GM19397 (cell line): ENCODE results near the gene SCGB2B2.
"Not testable (repeated sequence)": the region's sequence is repeated elsewhere in the genome, so short reads cannot be mapped to it uniquely, and the experiment has no call there.

Experiments
- ATAC-seq: cut with Tn5 transposase; IDR thresholded peaks from one replicate; pipeline ENCODE4 v1.9.1; 2021; ENCODE audit warnings: mild to moderate bottlenecking, moderate library complexity; ENCODE audit not compliant: unreplicated experiment

Gene SCGB2B2

DNA sequence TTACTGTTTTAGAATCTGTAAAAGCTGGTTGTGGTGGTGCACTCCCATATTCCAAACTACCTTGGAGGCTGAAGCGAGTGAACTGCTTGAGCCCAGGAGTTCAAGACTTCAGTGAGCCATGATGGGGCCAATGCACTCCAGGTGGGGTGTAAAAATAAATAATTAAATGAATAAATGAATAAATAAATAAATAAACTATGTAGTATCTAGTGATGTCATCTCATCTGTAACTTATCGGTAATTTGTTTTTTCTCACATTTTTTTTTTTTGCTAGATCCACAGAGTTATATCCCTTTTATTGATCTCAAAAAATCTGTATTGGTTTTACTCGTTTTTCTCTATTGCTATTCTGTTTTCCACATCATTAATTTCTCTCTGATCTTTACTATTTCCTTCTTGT is 5.0 kb downstream of the SCGB2B2 start:
- ATAC-seq: no peak

DNA sequence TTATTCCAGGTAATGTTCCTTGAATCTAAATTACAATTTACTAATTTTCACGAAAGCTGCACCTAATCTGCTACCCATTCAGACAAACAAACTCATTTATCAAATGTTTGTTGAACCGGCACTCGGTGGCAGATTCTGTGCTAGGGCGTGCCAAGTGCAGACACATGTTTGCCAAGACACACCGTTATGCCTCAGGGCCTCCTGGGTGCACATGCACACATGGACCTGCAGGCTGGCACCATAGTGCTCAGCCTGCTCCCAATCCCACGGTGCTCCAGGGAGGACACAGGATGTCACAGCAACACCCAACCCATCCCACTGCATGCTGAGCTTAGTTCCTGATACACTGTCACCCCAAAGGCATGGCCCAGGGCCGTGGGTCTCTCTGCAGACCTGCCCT is 7.7 kb downstream of the SCGB2B2 start:
- no peak for ATAC-seq

DNA sequence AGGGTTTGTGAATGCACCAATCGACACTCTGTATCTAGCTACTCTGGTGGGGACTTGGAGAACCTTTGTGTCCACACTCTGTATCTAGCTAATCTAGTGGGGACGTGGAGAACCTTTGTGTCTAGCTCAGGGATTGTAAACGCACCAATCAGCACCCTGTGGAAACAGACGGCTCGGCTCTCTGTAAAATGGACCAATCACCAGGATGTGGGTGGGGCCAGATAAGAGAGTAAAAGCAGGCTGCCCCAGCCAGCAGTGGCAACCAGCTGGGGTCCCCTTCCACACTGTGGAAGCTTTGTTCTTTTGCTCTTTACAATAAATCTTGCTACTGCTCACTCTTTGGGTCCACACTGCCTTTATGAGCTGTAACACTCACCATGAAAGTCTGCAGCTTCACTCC is 8.3 kb downstream of the SCGB2B2 start:
- not testable (repeated sequence) for ATAC-seq

DNA sequence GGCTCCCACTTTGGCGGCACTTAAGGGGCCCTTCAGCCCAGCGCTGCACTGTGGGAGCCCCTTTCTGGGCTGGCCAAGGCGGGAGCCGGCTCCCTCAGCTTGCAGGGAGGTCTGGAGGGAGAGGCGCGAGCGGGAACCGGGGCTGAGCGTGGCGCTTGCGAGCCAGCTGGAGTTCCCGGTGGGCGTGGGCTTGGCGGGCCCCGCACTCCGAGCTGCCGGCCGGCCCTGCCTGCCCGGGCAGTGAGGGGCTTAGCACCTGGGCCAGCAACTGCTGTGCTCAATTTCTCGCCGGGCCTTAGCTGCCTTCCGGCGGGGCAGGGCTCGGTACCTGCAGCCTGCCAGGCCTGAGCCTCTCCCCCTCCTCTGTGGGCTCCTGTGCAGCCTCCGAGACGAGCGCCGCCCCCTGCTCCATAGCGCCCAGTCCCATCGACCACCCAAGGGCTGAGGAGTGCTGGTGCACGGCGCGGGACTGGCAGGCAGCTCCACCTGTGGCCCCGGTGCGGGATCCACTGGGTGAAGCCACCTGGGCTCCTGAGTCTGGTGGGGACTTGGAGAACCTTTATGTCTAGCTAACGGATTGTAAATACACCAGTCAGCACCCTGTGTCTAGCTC is 8.8 kb downstream of the SCGB2B2 start:
- ATAC-seq: not testable (repeated sequence)

DNA sequence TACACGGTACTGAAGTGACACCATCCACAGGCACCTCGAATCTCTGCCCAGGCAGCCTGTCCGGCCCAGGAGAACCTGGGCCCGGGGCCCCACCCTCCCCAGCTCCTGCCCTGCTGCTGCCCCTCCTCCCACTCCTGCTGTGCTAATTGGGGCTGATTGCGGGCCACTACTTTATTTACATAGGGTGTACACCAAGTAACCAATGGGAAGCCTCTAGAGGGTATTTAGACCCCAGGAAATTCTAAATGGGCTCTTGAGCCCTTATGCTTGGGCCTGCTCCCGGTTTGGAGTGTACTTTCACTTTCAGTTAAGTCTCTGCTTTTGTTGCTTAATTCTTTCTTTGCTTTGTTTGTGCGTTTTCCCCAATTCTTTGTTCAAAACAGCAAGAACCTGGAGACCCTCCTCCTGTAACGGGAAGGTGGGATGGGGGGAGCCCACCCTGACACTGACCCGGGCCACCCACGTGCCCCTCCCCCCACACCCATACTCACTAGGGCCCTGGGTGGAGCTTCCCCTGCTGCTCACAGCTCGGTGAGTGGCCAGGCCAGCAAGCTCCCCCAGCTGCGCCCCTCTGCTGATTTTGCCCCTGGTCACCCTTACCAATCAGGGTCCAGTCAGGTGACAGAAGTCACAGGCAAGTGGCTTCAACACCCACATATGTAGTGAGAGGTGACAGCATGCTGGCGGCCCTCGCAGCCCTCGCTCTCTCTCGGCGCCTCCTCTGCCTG is 9.4 kb downstream of the SCGB2B2 start:
- no peak for ATAC-seq

DNA sequence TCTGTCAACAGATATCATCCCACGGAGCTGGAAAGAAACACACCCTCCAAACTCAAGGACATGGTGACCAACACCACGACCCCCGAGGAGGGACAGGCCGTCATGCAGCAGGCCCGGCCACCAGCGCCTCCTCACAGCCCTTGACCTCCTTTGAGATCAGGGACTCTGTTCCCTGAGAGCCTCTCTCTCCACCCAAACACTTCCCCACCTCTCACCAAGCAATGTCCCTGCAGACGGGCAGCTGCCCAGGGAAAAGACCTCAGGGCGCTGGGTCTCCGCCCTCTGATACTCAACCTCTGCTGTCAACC is 10.0 kb downstream of the SCGB2B2 start:
- ATAC-seq: no peak

DNA sequence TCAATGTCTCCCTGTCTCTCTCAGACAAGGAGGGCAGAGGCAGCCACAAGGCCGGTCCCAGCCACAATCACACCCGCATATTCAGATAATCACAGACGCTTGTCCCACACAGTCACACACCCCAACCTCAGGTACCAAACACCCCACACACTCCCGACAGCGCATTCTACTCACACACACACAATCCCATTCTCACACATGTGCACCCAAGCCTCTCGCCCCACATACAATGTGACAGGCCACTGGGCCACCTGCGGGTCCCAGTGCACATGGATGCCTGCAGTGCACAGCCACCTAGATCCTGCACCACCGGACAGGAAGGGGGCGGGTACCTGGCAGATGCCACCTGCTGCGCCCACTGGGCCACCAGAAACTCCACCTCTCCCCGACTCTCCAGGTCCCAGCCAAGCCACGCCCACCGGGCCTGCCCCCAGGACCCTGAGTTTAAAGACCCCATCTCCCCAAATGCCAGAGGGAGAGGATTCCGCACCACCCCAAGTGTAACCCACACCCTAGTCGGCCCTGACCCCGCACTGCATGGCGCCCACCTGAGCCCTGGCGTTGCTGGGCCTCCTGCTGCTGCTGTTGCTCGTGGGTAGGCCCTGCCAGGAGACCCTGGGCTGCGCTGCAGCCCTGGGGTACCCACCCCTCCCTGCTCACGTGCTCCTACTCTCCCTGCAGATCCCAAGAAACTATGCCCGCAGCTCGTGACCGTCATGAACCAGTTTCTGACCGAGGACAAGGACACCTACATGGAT is 10.6 kb downstream of the SCGB2B2 start:
- no peak for ATAC-seq

DNA sequence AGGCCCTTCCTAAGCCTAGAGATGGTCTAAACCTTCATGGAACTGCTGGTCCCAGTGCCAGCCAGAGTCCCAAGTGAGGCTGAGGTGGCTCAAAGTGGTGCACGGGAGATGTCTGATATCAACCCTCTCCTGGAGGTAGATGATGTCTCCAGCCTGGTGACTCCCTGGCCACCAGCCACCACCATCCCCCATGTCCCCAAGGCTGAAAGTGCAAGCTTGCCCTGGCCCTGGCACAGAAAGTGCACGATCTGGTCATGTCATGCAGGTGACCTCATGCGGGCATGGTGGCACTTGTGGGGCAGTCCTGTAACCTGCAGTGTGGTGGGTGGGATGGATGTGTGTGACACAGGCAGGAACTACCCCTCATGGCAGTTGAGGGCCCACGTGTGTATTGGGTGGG is 11.7 kb downstream of the SCGB2B2 start:
- not testable (repeated sequence) for ATAC-seq

DNA sequence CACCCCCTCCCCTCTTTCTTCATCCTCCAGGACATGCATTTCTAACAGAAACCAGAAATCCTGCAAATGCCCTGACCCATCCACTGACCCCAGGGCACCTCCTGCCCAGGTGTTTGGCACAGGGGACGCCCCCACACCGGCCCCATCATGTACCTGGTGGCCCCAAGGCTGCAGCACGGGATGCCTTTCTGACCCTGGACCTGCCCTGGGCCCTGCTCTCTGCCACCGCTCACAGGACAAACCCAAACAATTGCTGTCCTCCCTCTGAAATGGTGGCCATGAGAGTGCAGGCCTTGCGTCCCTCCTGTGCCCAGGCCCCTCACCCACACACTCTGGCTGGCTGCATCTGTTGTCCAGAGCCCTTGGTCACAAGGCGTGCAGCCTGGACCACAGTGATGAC is 12.1 kb downstream of the SCGB2B2 start:
- no peak for ATAC-seq

DNA sequence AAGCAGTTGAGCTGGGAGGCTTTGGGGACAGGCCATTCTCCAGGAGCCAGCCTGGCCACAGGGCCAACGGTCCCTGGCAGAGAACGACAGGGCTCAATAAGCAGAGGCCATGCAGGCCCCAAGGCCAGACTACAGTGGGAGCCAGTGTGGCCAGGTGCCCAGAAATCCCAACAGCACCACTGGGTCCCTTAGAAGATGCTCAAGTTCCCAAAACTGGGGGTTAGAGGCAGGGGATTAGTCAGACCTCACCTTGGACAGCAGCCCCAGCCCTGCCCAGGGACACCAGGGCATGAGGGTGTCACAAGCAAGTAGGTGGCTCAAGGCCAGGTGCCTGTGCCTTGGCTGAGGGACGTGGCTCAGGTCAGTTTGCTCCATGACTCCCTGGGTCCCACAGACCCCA is 12.8 kb downstream of the SCGB2B2 start:
- no peak for ATAC-seq

DNA sequence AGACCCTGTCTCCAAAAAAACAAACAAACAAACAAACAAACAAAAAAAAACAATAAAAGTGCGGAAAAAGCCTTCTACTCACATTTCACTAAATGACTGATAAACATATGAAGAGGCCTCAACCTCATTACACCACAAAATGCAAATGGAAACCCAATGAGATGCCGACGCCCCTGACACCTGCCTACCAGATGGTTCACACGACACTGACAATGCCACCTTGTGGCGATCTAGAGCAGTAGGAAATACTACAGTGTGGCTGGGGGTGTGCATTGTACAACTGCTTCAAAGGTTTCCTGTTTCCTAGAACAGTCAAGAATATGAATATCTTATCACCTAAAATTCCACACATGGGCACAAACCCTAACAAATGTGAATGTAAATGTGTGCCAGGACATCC is 14.0 kb downstream of the SCGB2B2 start:
- no peak for ATAC-seq

DNA sequence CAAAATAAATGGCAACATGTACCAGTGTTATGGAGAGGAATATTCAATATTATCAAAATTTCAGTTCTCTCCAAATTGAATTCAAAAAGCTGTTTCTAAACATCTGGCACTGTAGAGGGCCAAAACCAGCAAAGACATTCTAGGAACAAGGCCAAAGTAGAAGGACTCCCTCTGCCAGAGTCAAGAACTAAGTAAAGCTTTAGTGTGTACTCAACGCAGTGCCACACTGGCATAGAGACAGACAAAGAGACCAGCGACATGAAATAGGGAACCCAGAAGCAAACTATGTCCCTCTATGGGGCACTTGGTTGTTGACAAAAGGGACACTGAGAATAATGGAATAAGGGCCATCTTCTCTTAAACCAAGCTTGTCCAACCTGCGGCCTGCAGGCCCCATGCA is 15.6 kb downstream of the SCGB2B2 start:
- no peak for ATAC-seq

DNA sequence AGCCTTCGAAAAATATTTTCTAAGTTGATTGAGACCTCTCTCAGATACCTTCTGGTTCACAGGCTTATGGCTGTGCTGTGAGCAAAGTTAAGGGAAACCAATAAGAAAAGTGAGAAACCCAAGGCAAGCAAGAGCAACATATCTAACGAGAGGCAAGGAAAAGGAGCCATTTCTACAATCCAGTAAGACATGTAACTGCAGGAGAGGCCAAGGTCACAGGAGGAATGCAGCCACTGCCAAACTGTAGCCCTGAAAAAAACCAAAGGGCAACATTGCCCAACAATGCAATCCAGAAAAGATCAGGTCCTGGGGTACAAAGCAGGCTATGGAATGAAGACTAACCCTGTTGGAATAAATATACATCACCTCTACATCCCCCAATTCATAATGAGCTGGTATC is 21.3 kb downstream of the SCGB2B2 start:
- ATAC-seq: no peak

DNA sequence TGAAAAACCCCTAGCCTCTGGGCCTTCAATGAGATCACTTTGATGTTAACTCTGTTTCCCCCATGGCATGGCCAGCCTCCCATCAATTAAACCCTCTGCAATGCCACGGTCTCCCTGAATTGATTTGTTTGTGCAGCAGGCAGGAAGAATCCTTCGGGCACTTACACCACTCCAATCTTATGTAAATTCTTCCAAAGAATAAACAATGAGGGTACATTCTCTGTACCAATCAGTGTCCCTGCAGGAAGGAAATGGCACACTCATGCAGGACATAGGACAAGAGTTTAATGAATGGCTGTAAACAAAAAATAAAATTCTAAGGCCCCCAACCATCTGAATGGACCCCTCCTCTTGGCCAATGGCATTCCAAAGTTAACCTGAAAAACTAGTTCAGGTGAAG is 22.2 kb downstream of the SCGB2B2 start:
- ATAC-seq: no peak

DNA sequence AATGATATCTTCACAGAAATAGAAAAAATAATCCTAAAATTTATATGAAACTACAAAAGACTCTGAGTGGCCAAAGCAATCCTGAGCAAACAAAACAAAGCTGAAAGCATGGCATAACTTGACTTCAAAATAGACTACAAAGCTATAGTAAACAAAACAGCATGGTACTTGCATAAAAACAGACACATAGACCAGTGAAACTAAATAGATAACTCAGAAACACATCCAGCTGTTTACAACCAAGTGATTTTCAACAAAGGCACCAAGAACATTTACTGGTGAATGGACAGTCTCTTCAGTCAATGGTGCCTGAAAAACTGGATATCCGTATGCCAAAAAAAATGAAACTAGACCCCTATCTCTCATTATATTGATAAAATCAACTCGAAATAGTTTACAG is 25.2 kb downstream of the SCGB2B2 start:
- ATAC-seq: no peak

DNA sequence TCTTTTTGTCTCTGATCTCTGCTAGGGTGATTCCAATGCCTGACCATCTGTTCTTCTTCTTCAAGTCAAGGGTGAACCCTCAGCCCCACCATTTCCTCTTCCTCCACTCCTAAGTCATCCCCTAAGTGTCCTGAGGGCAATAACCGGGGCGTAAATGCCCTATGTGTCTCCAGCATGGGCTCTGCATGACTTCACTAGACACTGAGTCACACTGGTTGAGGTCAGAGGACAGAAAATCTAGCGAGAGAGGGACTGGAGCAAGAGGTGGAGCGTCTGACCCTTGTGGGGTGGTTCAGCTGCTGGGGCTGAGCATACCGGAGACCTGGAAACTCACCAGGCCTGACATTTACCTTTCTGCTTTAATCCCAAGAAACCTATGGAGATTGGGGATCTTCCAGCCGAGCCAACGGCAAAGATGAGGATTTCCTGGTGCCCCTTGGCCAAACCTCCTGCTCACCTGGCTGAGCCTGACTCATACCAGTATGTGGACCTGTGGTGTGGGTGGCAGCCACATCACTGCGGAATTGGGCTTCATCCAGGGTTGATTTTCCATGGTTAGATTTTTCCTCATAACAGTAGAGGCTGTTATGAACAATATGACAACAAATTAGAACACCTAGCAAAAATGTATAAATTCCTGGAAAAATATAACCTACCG is 26.9 kb downstream of the SCGB2B2 start:
- no peak for ATAC-seq

DNA sequence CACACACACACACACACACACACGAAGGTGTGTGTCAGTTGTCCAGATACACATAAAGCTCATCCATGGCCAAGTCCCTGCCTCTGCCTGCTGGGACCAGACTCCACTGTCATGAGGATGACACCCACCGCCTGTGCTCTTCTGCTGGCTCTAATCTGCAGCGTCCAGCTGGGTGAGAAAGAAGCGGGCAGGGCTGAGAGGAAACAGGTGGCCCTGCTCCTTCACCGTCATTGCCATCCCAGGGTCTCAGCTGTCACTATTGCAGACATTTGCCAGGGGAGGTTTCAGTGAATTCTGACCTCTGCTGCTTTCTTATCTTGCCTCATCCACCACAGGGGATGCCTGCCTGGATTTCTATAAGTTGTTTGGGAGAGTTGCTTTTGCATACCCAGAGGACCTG is 31.4 kb downstream of the SCGB2B2 start:
- ATAC-seq: no peak

DNA sequence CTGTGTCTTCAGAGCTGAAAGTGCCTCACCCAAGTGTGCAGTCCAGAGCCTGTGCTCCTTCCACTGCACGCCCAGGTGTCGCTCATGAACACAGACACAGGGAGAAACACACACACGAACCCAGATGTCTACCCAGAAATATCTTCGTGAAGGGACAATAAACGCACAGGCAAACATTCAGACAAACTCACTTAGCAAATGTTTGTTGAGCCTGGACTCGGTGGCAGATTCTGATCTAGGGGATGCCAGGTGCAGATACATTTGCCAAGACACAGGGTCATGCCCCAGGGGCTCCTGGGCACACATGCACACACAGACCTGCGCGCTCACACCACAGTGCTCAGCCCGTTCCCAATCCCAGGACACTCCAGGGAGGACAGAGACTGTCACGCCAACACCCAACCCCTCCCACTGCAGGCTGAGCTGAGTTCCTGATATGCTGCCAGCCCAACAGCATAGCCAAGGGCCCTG is 31.9 kb downstream of the SCGB2B2 start:
- no peak for ATAC-seq

DNA sequence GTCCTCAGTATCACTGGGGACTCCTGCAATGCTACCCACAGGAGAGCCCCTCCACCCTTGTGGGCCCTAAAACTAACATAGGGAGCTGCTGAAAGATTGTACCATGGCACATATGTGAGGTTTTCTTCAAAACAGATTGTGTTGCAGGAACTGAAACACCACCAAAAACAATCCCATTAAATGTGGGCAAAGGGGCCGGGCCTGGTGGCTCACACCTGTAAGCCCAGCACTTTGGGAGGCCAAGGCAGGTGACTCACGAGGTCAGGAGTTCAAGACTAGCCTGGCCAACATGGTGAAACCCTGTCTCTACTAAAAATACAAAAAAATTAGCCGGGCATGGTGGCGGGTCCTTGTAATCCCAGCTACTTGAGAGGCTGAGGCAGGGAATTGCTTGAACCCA is 34.7 kb downstream of the SCGB2B2 start:
- ATAC-seq: no peak

DNA sequence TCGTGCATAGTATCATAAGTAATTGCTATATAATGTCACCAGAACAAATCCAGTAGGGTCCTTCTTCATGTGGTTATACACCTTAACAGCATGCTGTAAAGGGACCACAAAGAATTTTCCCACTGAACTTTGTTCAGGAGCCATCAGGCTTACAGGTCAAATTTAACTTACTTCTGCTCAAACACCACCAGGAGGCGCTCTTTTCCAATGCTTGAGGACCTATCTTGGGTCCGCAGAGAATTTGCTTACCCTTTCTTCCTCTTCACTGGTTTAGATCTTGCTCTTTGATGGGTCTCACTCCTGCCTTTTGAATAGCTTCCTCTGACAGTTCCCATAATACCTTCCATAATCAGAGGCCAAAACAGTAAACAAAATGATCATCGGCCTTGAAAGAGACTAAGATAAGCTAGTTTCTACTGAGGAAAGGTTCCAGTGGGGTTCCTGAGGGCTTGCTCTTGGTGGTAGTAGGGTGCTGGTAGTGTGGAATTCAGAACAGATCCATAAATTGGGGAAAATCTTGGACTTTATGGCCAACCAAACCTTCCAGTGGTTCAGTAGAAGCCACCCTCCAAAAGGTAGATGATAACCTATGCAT is 37.4 kb downstream of the SCGB2B2 start:
- ATAC-seq: no peak

DNA sequence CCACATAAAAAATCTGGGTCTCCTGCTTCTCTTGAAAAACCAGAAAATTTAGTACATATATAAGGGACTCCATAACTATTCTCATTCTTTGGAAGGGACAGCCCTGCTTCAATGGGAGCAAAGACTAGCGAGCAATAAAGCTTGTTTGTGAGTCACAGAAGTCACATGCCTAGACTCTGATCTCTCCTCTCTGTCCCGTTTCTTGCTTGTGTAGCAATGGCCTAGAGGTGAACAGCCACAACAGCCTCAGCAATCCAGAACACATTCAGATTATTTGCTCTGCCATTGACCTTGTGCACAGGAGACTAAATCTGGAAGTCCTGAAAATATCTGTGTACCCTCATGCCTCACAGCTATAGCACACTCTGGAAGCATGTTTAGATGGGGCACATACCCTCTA is 43.2 kb downstream of the SCGB2B2 start:
- ATAC-seq: no peak
